GM18951 (cell line): ENCODE measurements around the gene SYNJ1.

Experiments
- POLR2A ChIP-seq: IDR thresholded peaks from 4 replicates; pipeline ENCODE4 v1.6.1; 2011; ENCODE audit warnings: mild to moderate bottlenecking; ENCODE audit not compliant: insufficient read length, insufficient read depth; ENCODE audit errors: extremely low read depth
- in situ Hi-C: fragments of 300-500 bp; cut with MboI; formaldehyde crosslinking; loops from one replicate; pipeline ENCODE4 v1.12.0; 2022; ENCODE audit warnings: low sequenced_read_pairs, mixed read lengths, inconsistent platforms; ENCODE audit not compliant: unreplicated experiment

The SYNJ1 gene

DNA sequence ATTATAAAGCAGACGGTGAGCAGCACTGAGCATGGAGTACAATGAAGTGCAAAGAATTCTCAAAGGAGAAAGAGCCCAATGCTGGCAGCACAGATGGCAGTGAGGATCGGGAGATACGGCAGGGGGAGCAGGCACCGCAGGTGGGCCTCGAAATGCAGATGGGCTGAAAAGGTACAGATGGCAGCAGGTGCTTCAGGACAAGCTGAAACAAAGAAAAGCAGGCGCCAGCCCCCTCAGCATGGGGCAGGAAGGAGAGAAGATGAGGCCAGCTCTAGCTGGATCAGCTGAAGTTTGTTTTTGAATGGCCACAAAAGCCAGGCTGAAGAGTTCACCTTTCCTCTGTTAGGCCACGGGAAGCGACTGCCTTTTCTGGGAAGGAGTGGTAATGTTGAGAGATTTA lies 123.3 kb downstream of the SYNJ1 start:
- in situ Hi-C loops, result loop anchor here (10.0 kb wide), 1 partner anchor 200 kb away; no protein-coding TSS in a partner anchor
- TF ChIP-seq POLR2A, result no peak

- in situ Hi-C loops, result loop anchor here (10.0 kb wide), 1 partner anchor 198 kb away; no protein-coding TSS in a partner anchor
- TF ChIP-seq POLR2A, result no peak
Measured at GRCh38 chr21:32603131-32603530, 124.7 kb downstream of the SYNJ1 start.

GRCh38 chr21:32602099-32602498 lies 125.7 kb downstream of the SYNJ1 start:
- in situ Hi-C loops, result loop anchor here (10.0 kb wide), 1 partner anchor 197 kb away; no protein-coding TSS in a partner anchor
- TF ChIP-seq POLR2A, result no peak

DNA sequence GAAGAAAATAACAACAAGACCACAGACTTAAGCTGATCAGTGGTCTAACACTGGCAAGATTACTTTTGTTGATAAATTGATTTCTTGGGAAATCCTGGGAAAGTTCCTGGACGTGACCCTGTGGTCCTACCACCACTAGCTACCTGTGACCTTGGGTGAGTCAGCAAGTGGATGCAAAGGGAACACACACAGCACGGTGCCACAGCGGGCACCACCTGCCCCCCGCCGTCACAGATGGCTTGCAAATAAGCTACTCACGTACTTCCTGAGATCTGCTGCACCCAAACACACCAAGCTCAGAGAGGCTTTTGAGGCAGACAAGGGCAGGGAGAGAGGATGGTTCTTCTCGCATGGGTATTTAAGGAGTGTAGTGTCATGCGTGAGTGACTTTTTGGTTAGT lies 128.3 kb downstream of the SYNJ1 start:
- no peak for TF ChIP-seq POLR2A
- in situ Hi-C loops, result no loop called here

GRCh38 chr21:32599091-32599490 lies 128.7 kb downstream of the SYNJ1 start:
- in situ Hi-C loops, result no loop called here
- TF ChIP-seq POLR2A, result no peak

DNA sequence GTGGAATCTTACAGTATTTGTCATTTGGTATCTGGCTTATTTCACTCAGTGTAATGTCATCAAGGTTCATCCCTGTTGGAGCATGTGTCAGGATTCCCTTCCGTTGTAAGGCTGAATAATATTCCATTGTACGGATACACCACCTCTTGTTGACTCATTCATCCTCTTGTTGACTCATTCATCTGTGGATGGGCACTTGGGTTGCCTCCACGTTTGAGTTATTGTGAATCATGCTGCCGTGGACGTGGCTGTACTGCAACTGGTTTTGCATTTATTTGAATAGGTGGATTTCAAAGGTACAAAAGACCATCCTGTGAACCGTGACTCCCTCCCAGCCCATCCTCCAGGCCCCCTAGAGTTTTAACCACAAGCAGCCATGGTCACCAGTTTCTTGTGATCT lies 130.6 kb downstream of the SYNJ1 start:
- no peak for TF ChIP-seq POLR2A
- in situ Hi-C loops, result no loop called here

- in situ Hi-C loops, result no loop called here
- TF ChIP-seq POLR2A, result no peak
Measured at GRCh38 chr21:32595431-32595830, 132.4 kb downstream of the SYNJ1 start.

GRCh38 chr21:32593690-32594089 lies 134.1 kb downstream of the SYNJ1 start:
- TF ChIP-seq POLR2A, result no peak
- in situ Hi-C loops, result no loop called here

GRCh38 chr21:32592929-32593502 lies 134.8 kb downstream of the SYNJ1 start:
- in situ Hi-C loops, result no loop called here

GRCh38 chr21:32590130-32590529 lies 137.7 kb downstream of the SYNJ1 start:
- in situ Hi-C loops, result no loop called here
- no peak for TF ChIP-seq POLR2A

More at GRCh38 chr21:32592929-32593502, 134.8 kb downstream of the SYNJ1 start:
- TF ChIP-seq POLR2A, result no peak

DNA sequence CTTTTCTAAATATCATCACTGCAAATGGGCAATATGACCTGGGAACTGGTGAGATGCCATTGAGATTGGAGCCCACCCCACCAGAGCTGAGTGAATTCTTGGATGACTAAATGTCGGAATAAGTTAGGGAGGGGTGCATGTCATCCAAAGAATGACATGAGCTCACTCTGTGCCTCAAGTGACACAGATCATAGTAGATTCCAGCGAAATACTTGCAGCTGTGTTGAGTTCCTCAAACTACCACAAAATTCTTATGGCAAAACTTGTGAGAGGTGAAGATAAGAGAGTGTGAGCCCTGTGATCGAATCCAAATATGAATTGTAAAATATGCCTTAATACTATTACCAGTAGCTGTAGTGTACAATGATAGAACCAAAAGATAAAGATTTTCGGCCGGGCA lies 140.2 kb downstream of the SYNJ1 start:
- no peak for TF ChIP-seq POLR2A
- in situ Hi-C loops, result no loop called here

GRCh38 chr21:32587120-32587519 lies 140.7 kb downstream of the SYNJ1 start:
- TF ChIP-seq POLR2A, result no peak
- in situ Hi-C loops, result no loop called here

- in situ Hi-C loops, result no loop called here
- TF ChIP-seq POLR2A, result no peak
Measured at GRCh38 chr21:32585970-32586369, 141.8 kb downstream of the SYNJ1 start.

DNA sequence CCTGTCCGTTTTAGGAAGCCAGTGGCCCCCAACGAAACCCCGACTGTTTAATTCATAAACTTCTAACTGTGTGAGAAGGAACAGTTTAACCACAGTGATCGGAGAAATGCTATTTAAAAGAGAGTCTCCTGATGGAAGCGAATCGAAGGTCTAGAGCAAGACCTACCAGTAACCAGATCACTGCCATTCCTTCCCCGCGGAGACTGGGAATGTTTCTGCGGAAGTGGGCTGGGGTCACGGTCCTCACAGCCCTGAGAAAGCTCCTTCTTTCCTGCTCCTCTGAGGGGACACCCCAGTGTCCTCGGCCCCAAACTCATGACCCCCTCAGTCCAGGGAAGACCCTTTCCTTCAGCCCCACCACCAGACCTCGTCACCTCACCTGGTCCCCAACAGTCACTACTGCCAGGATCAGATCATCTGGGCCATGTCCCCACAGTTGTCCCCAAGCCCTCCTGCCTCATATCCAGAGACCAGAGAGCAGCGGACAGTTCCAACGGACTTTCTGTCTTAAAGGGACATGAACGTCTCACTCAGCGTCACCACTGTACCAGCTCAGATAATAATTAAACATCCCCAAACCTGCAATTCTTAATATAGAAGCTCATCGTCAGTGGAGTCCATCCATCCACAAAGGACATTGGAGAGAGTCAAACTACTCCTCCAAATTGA lies 142.6 kb downstream of the SYNJ1 start, which contains the start of gene TCP10L:
Gene TCP10L, minus strand, starts transcription at position 482 of the 669 bp plus-strand sequence. CDS start 1,219 bp downstream, outside the sequence.
- TF ChIP-seq POLR2A, result no peak
- in situ Hi-C loops, result no loop called here

DNA sequence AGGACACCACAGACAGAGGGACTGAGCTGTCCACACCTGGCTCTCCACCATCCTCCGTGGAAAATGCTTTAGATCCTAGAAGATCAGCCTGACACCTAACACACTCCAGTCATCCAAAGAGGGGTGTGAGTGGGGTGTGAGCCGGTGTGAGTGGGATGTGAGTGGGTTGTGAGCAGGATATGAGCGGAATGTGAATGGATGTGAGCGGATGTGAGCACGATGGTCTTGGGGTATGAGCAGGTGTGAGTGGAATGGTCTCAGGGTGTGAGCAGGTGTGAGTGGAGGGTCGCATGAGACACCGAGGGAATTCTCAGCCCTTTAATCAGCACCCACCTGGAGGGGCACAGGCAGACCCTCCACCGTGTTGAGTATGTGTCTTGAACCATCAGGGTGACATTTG lies 143.3 kb downstream of the SYNJ1 start:
- in situ Hi-C loops, result no loop called here
- TF ChIP-seq POLR2A, result no peak

GRCh38 chr21:32581732-32582131 lies 146.1 kb downstream of the SYNJ1 start:
- TF ChIP-seq POLR2A, result no peak
- in situ Hi-C loops, result no loop called here
